Measurements from ENCODE around the gene KRT20.

GRCh38 chr17:40916366-40916765 is 31.3 kb upstream of the KRT20 start:
- TF ChIP-seq, protein P1, sequence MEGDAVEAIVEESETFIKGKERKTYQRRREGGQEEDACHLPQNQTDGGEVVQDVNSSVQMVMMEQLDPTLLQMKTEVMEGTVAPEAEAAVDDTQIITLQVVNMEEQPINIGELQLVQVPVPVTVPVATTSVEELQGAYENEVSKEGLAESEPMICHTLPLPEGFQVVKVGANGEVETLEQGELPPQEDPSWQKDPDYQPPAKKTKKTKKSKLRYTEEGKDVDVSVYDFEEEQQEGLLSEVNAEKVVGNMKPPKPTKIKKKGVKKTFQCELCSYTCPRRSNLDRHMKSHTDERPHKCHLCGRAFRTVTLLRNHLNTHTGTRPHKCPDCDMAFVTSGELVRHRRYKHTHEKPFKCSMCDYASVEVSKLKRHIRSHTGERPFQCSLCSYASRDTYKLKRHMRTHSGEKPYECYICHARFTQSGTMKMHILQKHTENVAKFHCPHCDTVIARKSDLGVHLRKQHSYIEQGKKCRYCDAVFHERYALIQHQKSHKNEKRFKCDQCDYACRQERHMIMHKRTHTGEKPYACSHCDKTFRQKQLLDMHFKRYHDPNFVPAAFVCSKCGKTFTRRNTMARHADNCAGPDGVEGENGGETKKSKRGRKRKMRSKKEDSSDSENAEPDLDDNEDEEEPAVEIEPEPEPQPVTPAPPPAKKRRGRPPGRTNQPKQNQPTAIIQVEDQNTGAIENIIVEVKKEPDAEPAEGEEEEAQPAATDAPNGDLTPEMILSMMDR (IDR thresholded peaks at IDR 0.05; ENCODE audit: insufficient read depth, low read depth, low read length) = no peak
- no peak for TF ChIP-seq EZH2 (IDR thresholded peaks at IDR 0.05; ENCODE audit: insufficient read depth, low read length)

Data from astrocyte (in vitro differentiated cells and primary cell).